Lung (tissue), 12 donors: ENCODE measurements around the gene TRAK2. TPM values are rescaled to one million over a fixed set of nuclear protein-coding genes. Genes with fewer than 3 reads are reported as not detected.

Experiments used
- ATAC-seq: fragments of 200-7000 bp; cut with Tn5 transposase; one replicate; pipeline ENCODE4 v1.9.1; 2020; ENCODE audit warnings: moderate number of reproducible peaks; ENCODE audit not compliant: insufficient read depth, low FRiP score
- DNase-seq, 3 donors: peaks; one replicate each; pipeline ENCODE4 v3.0.0-alpha.2; 2013 to 2017
- H3K27ac ChIP-seq, 2 donors: one replicate each; pipeline ENCODE4 v1.5.1; 2013; ENCODE audit warnings: mild to moderate bottlenecking in 2 of 2, moderate library complexity in 2 of 2, control low read depth in 1 of 2, inconsistent platforms in 1 of 2, low read depth in 1 of 2, low read length in 1 of 2
- H3K27me3 ChIP-seq, 3 donors: one replicate each; pipeline ENCODE4 v1.5.1; 2013; ENCODE audit warnings: low read length in 2 of 3; ENCODE audit not compliant: control insufficient read depth in 3 of 3, insufficient read depth in 3 of 3
- H3K36me3 ChIP-seq, 4 donors: one replicate each; pipeline ENCODE4 v1.5.1; 2013; ENCODE audit warnings: low read length in 4 of 4, mild to moderate bottlenecking in 1 of 4, moderate library complexity in 1 of 4; ENCODE audit not compliant: control insufficient read depth in 4 of 4, insufficient read depth in 4 of 4
- H3K4me1 ChIP-seq, 5 donors: one replicate each; pipeline ENCODE4 v1.5.1; 2013; ENCODE audit warnings: low read length in 5 of 5, mild to moderate bottlenecking in 2 of 5, moderate library complexity in 1 of 5; ENCODE audit not compliant: control insufficient read depth in 5 of 5, insufficient read depth in 5 of 5
- H3K4me3 ChIP-seq: one replicate; pipeline ENCODE4 v1.5.1; 2013; ENCODE audit warnings: mild to moderate bottlenecking, control low read depth, moderate library complexity
- H3K9ac ChIP-seq, 2 donors: one replicate each; pipeline ENCODE4 v1.5.1; 2013; ENCODE audit warnings: low read length in 2 of 2, control low read depth in 1 of 2; ENCODE audit not compliant: insufficient read depth in 1 of 2
- H3K9me3 ChIP-seq, 4 donors: one replicate each; pipeline ENCODE4 v1.5.1; 2013; ENCODE audit warnings: low read length in 3 of 4, mild to moderate bottlenecking in 1 of 4, moderate library complexity in 1 of 4; ENCODE audit not compliant: control insufficient read depth in 4 of 4, insufficient read depth in 3 of 4
- WGBS, 2 donors: extraction: QIAGEN DNeasy Blood & Tissue Kit; methylation state at CpG; one replicate each; pipeline ENCODE4 v1.1.7; 2013; 5-methylcytosine and 5-hydroxymethylcytosine counted together
- polyA plus RNA-seq, 2 donors: library from polyadenylated mRNA; stranded (reverse); fragments of 200-250 nt; gene quantifications; one replicate each; pipeline ENCODE4 v1.2.1, GENCODE V29; 2013
- total RNA-seq, 2 donors: library from RNA; depleted of rRNA in 1 of 2; stranded (reverse); fragments of >200 nt in 1 of 2; gene quantifications; one replicate each; pipeline ENCODE4 v1.2.1, GENCODE V29; 2014 to 2021
- TF ChIP-seq, protein P1 (sequence below): IDR thresholded peaks from 2 replicates; pipeline ENCODE4 v1.5.1; 2012; ENCODE audit warnings: mild to moderate bottlenecking; ENCODE audit errors: control extremely low read depth, extremely low read depth
- donor health status: control.
- donor health status: control.
- donor health status: Bipolar disorder and iron deficiency.
- donor health status: healthy.
- donor health status: DM: yes; HTN: yes; CAD: no.

TRAK2 gene
- total and polyA plus RNA-seq, 4 donors = 13.1 to 62.7 (median 29.2) TPM

DNA sequence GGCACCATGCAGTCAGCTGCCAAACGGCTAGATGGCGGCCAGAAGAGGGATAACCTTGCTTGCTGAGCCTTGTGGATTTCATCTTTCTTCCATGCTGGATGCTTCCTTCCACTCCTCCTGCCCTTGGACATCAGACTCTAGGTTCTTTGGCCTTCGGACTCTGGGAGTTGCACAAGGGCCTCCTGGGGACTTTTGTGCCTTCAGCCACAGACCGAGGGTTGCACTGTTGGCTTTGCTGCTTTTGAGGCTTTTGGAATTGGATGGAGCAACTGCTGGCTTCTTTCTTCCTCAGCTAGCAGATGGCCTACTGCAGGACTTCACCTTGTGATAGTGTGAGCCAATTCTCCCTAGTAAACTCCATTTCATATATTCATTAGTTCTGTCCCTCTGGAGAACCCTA lies 31.3 kb upstream of the TRAK2 start:
- WGBS, 2 donors = 96% methylated on average over 4 of the region's 4 CpGs
- TF ChIP-seq, protein P1, sequence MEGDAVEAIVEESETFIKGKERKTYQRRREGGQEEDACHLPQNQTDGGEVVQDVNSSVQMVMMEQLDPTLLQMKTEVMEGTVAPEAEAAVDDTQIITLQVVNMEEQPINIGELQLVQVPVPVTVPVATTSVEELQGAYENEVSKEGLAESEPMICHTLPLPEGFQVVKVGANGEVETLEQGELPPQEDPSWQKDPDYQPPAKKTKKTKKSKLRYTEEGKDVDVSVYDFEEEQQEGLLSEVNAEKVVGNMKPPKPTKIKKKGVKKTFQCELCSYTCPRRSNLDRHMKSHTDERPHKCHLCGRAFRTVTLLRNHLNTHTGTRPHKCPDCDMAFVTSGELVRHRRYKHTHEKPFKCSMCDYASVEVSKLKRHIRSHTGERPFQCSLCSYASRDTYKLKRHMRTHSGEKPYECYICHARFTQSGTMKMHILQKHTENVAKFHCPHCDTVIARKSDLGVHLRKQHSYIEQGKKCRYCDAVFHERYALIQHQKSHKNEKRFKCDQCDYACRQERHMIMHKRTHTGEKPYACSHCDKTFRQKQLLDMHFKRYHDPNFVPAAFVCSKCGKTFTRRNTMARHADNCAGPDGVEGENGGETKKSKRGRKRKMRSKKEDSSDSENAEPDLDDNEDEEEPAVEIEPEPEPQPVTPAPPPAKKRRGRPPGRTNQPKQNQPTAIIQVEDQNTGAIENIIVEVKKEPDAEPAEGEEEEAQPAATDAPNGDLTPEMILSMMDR = no peak
- ATAC-seq (no peak), DNase-seq (no peak)
- no peak overlapping the region for H3K9ac ChIP-seq
- H3K4me1 ChIP-seq = no peaks in the 10 kb centered on the region
- H3K27me3 ChIP-seq = no peaks in the 10 kb centered on the region
- no peak overlapping the region for H3K4me3 ChIP-seq
- H3K27ac ChIP-seq = no peak overlapping the region
- H3K9me3 ChIP-seq = peaks cover 0 to 4% (median 0%) of the 10 kb centered on the region in 4 donors
- H3K36me3 ChIP-seq = peaks cover 4 to 18% (median 12%) of the 10 kb centered on the region in 4 donors

DNA sequence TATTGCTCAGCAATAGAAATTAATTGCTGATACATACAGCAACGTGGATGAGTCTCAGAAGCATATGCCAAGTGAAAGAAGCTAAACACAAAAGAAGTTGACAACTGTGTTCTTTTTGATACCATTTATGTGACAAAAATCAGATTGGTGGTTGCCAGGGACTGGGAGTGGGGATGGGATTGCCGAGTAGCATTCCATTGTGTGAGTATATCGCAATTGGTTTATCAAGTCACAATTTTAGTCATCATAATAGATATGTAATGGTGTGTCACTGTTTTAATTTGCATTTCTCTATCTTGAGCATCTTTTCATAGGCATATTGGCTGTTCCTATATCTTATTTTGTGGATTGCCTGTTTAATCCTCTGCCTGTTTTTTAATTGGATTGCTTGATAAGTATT lies 21.2 kb upstream of the TRAK2 start:
- ATAC-seq = no peak
- no peak for DNase-seq
- no peaks in the 10 kb centered on the region for H3K9me3 ChIP-seq
- no peak overlapping the region for H3K4me3 ChIP-seq
- 87 to 92% methylated on average over 3 of the region's 3 CpGs for WGBS, 2 donors
- no peaks in the 10 kb centered on the region for H3K27me3 ChIP-seq
- peaks cover 7 to 61% (median 26%) of the 10 kb centered on the region in 4 donors for H3K36me3 ChIP-seq
- H3K27ac ChIP-seq = no peak overlapping the region
- no peak overlapping the region for H3K9ac ChIP-seq
- TF ChIP-seq, protein P1 = no peak
- peaks cover 0 to 5% (median 0%) of the 10 kb centered on the region in 5 donors for H3K4me1 ChIP-seq

DNA sequence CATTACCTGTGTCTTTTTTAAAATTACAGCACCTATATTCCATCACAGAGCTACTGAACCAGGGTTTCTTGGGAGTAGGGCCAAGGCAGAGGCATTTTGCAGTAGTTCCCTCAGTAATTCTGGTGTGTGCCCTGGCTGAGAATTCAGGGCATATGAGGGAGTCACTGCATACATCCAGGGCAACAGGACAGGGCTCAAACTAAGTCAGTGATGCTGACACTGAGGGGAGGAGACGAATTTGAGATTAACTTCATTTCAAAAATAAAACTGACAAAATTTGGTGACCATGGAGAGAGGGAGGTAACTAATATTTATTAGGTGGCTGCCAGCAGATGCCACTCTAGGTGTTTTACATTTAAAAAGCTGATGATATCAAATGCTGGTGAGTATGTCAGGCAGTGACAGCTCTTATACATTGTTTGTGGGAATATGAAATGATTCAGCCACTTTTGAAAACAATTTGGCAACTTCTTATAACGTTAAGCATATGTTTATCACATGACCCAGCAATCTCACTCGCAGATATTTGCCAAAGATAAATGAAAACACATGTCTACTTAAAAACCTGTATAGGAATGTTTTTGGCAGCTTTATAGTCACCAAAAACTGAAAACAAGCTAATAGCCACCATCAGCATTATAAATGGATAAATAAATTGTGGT lies 20.6 kb upstream of the TRAK2 start:
- no peak for DNase-seq
- H3K36me3 ChIP-seq = peaks cover 7 to 59% (median 26%) of the 10 kb centered on the region in 4 donors
- WGBS, 2 donors = 66 to 70% methylated on average over 3 of the region's 3 CpGs

More for the DNA sequence above, 20.6 kb upstream of the TRAK2 start:
- H3K9ac ChIP-seq = no peak overlapping the region
- peaks cover 0 to 5% (median 1%) of the 10 kb centered on the region in 5 donors for H3K4me1 ChIP-seq
- no peak for ATAC-seq
- H3K27me3 ChIP-seq = no peaks in the 10 kb centered on the region
- no peak overlapping the region for H3K27ac ChIP-seq
- H3K9me3 ChIP-seq = no peaks in the 10 kb centered on the region
- TF ChIP-seq, protein P1 = no peak
- H3K4me3 ChIP-seq = no peak overlapping the region
